NCI-H748 treated with DMSO at 0.1 percent for 48 hours (cell line): Measurements from ENCODE around the gene EGLN3.

Experiments
- DNase-seq: peaks from one replicate; lab custom pipeline; 2025; lab: John Stamatoyannopoulos, UW

The EGLN3 gene

GRCh38 chr14:33962016-33962415 lies 11.1 kb upstream of the EGLN3 start:
- no peak for DNase-seq

- DNase-seq = no peak
Observed at GRCh38 chr14:33959692-33960151, 8.8 kb upstream of the EGLN3 start.

- DNase-seq = no peak
Observed at GRCh38 chr14:33958605-33959226, 7.8 kb upstream of the EGLN3 start.

GRCh38 chr14:33957993-33958392 lies 7.1 kb upstream of the EGLN3 start:
- no peak for DNase-seq

GRCh38 chr14:33957299-33957698 lies 6.4 kb upstream of the EGLN3 start:
- no peak for DNase-seq

GRCh38 chr14:33956640-33957039 lies 5.8 kb upstream of the EGLN3 start:
- DNase-seq = no peak

- no peak for DNase-seq
Observed at GRCh38 chr14:33954016-33954598, 3.2 kb upstream of the EGLN3 start.

- no peak for DNase-seq
Observed at GRCh38 chr14:33952541-33952940, 1.7 kb upstream of the EGLN3 start.

- DNase-seq = peak; percentile 90
Observed at GRCh38 chr14:33951183-33951840, 438 bp upstream of the EGLN3 start.

- DNase-seq = peak; percentile 25
Observed at GRCh38 chr14:33949411-33949893, 1.4 kb downstream of the EGLN3 start.

GRCh38 chr14:33948869-33949408 lies 1.9 kb downstream of the EGLN3 start:
- peak; percentile 25 for DNase-seq

GRCh38 chr14:33948145-33948868 lies 2.6 kb downstream of the EGLN3 start:
- peak; percentile 13 for DNase-seq

- no peak for DNase-seq
Observed at GRCh38 chr14:33946679-33947476, 4.0 kb downstream of the EGLN3 start.

- no peak for DNase-seq
Observed at GRCh38 chr14:33945210-33946088, 5.4 kb downstream of the EGLN3 start.

GRCh38 chr14:33943096-33943883 lies 7.6 kb downstream of the EGLN3 start:
- DNase-seq = peak; percentile 97

- no peak for DNase-seq
Observed at GRCh38 chr14:33941718-33942117, 9.2 kb downstream of the EGLN3 start.

- no peak for DNase-seq
Observed at GRCh38 chr14:33940561-33941011, 10.3 kb downstream of the EGLN3 start.

- DNase-seq = peak; percentile 94
Observed at GRCh38 chr14:33938131-33938949, 12.5 kb downstream of the EGLN3 start.

- DNase-seq = no peak
Observed at GRCh38 chr14:33936391-33936790, 14.5 kb downstream of the EGLN3 start.
